ENCODE measurements around the gene SETX.
A peak's percentile ranks its signal among the peaks of the same experiment; 100 is the strongest.

The SETX gene

DNA sequence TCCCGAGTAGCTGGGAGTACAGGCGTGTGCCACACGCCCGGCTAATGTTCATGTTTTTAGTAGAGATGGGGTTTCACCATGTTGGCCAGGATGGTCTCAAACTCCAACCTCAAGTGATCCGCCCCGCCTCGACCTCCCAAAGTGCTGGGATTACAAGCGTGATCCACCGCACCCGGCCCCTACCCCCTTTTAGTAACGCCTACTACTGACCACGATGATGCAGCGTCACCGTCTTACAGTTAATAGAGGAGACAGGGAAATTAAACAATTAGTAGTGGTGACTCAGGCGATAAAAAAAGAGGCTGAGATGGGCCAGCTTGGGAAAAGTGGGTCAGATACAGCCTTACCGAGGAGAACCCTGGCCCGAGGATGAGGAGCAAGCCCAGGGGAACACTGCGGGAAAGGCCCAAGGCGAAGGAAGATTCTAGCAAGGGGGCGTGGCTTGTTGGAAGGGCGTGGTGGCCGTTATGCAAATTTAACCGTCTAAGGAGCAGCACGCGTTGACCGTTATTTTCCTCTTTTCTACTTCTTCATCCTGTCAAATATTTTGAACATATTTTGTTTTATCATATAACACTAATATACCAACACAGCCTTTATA, 1.6 kb upstream of the SETX start:
- DNase-seq = no peak

DNA sequence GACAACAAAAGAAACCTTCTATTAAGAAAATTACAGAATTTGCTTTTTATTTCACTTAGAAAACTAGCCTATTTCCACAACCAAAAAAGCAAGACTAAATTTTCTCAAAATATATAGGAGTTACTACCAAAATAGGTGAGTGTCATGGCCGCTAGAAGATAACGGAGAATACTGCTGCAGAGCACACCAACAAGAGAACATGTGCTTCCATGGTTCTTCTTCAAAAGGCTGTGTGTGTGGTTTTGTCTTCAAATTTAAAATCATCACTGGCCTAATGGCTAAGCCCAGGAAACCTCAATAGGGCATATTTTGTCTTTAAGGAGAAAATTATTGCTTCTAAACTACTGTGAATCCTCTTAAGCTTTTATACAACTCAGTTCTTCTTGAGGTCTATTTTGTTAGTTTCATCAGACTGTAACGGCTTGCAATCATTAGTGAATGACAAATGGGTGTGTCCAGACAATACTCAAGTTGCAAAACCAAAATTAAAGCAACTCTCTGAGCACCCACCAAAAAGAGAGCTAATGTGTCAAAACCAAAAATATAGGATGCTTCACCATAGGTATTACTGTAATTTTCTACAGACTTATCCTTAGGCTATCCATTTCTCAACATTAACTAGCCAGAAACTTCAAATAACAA, 3.3 kb downstream of the SETX start:
- no peak for DNase-seq

DNA sequence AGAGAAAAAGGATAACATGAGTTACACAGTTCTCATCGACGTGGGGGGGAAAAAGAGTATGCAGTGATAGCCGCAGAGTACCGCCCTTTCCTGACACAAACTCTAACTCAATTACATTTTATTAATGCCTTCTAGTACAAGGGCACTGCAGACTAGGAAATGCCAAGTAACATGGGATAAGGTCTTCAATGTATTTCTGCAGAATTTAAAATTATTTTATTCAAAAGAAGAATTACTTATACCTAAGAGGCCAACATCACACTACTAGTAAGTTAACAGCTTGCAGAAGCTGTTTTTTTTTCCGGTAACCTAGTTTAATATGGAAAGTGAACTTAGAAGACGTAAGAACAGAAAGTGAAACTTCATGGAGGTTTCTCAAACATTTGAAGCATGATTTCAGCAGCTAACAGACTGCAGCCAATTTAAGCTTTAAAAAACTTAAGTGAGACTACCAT, 3.9 kb downstream of the SETX start:
- peak; percentile 50 for DNase-seq

DNA sequence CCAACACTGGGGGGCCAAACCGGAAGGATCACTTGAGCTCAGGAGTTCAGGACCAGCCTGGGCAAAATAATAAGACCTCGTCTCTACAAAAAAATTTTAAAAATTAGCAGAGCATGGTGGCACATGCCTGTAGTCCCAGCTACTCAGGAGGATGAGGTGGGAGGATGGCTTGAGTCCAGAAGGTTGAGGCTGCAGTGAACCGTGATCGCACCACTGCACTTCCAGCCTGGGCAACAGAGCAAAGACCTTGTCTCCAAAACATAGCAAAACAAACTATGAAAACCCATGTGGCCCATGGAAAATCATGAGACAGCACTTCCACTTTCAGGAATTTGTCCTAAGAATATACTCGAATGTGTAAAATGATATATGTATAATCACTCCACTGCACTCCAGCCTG, 6.1 kb downstream of the SETX start:
- no peak for DNase-seq

DNA sequence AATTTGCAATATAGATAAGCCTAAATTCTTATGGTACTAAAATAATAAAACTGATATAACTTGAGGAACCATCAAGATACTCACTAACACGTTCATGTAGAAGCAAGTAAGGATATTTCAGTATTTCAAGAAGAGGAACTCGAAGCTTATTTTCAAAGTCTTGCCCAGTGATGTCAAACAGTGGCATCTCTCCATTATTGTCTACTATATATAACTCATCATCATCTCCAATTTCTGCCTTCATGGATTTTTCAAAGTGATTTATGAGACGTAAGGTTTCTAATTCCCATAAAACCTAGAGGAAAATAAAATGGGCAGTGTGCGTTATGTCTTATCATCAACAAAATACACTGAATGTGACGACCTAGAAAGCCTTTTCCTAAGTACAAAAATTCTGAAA, 8.6 kb downstream of the SETX start:
- DNase-seq = no peak

DNA sequence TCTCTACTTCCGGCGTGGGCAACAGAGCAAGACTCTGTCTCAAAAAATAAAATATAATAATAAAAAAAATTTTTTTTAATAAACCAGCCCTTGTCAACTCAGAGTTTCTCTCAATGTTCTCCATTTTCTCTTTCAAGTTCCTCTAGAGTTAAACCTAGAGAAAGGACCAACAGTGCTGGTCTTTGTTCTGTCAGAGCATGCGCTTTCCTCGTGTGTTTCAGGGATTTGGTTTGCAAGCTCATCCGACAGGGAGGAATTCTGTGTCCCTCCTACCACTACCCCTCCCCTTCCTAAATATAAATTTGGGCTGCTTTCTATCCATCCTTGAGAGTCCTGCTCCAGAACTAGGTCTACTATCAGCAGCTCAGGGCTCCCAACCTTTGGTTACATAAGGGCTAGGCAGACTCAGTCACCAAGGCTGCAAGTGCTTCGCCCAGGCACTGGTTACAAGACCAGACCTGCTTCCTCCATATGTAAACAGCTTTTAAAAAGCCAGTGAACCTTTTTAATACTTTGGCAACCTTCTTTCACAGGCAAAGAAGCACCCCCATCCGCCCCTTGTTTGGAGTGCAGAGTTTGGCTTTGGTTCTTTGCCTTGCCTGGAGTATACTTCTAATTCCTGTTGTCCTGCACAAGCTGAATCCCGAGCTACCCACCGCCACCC, 13.5 kb downstream of the SETX start:
- no peak for DNase-seq

DNA sequence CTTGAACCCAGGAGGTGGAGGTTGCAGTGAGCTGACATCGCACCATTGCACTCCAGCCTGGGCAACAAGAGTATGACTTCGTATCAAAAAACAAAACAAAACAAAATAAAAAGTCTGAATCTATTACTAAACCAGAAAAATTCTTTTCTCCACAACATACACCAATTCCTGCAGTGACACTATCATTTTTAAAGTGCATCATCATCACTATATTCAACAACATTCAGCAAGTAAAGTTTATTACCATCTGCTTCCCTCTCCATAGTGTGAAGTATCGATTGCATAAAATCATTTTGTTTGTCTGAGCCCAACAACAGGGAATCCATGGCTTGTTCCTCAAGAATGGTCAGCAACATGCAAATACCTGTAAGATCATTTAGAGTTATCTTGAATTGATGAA, 20.4 kb downstream of the SETX start:
- DNase-seq = no peak

DNA sequence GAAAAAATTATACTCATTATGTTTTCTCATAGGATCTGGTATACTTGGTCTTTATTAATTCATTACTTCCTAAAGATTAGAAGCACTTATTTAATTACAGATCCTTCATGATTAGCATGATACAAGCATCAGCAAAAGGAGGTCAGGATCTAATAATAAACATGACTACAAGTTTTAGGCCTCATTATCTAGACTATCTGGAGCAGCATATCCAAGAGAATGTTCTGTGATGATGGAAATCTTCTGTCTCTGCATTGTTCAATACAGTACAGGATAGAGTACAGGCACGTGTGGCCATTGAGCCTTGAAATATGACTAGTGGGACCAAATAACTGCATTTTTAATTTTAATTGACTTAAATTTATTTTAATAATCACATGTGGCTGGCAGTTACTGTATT, 21.2 kb downstream of the SETX start:
- DNase-seq = no peak

DNA sequence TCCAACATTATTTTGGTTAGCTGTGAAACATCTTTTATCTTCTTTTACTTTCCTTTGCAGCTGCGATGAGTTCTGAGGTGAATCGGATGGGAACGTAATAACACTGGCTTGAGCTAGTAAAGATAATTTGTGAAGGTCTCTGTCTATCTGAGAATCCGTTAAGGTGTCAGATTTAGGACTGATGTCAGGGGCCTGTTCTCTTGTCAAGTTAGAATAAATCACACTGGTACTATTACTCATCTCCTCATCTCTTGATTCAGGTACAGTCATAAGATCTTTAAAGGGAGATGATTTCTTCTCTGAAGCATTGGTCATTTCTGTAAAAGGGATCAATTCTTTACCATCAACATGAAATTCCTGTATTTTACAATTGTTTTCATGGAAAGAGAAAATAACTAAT, 26.2 kb downstream of the SETX start:
- no peak for DNase-seq

DNA sequence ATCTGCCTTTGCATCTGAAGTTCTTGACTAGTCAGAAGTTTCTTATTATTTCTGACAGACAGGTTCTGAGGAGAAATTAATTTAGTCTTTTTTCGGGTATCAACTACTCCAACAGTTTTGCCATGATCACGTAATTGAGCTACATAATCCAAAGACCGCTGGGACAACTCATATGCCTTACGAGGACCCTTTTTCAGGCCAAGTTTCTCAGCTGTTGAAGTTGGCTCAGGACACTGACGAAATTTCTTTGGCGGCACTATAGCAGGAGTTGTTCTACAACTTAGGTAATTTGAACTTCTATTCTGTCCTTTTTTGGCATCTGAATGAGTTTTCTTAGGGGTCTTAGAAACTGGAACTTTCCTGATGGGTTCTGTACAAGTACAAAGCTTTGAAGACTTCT, 27.2 kb downstream of the SETX start:
- DNase-seq = no peak

DNA sequence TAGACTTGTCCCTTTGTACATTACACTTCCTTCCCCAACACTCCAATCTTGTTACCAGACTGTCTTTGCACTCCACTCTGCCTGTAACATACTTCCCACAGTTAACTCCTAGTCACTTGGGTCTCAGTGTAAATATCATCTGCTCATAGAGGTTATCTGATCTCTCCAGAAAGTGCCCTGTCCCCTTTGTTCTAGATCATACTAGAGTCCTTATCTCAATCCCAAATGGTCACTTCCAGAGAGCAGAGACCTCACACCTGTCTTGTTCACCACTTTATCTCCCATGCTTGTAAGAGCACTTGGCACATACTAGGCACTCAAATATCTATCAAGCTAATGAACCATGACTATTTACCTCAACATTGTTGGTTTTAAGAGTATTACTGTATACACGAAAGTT, 30.4 kb downstream of the SETX start:
- no peak for DNase-seq

DNA sequence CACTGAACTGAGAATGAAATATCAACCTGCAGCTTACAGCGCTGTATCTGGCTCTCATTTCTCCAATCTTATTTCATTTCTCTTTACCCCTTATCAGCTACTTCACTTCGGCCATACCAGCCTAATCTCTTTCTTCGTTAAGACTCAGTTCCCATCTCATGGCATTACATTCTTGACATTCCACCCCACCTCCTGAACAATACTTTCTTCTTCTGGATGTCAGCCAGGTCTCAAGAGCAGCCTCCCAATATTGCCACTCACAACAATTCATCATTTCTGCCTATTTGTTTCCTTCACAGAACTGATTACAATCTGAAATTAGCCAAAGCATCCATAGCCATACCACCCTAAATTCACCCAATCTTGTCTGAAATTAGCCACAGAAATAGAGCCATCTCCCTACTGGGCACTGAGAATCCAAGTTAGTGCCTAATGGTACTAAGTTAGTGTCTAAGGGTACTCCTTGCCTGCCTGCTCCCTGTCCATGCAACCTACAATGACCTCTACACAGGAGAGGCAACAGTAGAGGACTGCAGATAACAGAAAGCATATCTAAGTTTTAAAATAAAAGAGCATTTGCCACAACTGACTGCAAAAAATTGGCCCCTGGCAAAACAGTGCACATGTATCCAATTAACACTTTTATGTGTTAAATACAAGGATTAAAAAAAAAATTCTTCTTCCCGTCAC, 35.2 kb downstream of the SETX start:
- DNase-seq = no peak

DNA sequence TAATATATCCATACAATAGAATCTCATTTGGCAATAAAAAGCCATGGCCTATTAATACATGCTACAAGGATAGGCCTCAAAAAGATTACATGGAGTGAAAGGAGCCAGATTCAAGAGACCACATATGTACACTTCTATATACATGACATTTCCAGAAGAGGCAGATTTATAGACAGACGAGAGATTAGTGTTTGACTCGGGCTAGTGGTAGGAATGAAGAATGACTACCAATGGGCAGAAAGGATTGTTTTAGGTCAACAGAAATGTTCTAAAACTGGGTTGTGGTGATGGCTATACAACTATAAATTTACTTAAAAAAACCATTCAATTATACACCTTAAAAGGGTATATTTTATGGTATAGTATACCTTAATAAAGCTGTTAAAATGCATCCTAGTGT, 41.9 kb downstream of the SETX start:
- no peak for DNase-seq

DNA sequence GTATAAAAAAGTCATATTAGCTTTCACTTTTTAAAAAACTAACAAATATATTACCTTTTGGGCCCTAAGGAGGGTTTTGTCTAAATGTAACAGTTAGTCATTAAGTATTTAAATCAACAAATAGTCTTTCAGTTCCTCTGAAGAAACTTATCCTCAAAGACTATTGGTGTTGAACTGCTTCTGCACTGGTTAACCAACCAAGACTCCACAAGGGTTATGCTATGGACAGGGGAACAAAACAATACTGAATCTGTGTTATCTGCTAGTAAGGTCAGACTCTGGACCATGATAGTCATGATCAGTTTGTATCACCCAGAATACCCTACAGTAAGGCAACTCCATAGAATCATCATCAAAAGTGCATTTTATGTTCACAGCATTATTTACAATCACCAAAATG, 42.4 kb downstream of the SETX start:
- no peak for DNase-seq

DNA sequence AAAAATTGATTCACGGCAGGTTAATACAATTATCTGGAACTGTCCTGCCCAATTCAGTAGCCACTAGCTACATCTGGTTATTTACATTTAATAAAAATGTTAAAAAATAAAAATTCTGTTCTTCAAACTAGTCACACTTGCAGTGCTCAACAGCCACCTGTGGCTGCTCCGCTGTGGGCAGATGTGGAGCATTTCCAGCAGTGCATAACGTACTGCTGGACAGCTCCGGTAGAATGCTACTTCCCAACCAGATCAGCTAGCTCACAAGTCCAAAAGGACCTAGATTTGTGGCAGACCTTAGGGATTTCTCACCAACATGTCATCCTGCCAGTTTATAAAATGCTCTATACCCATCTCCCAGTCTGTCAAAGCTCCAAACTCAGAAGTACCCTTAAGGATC, 42.8 kb downstream of the SETX start:
- no peak for DNase-seq

DNA sequence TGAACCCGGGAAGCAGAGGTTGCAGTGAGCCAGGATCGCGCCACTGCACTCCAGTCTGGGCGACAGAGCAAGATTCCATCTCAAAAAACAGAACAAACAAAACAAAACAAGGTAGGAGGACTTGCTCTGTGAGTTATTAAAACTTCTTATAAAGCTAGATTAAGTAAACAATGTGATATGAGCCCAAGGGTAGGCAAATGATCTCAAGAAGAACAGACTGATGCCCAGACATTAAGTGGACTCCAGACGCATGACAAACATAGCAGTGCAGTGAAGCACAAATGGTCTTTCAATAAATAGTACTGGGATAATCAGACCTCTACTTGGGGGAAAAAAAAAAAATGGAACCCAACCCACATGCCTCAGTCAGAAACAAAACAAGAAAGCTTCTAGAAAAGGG, 45.7 kb downstream of the SETX start:
- DNase-seq = no peak

DNA sequence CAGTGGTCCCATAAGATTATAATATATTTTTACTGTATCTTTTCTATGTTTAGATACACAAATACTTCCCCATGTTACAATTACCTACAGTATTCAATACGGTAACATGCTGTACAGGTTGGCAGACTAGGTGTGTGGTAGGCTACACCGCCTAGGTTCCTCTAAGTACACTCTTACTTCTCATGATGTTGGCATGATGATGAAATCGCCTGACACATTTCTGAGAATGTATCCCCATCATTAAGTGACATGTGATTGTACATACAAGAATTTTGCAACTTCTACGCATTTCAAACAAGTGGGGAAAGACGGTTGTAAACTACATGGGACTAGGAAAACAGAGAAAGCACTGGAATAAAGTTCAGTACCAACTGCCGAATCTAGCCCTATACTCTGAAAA, 53.3 kb downstream of the SETX start:
- DNase-seq = no peak

DNA sequence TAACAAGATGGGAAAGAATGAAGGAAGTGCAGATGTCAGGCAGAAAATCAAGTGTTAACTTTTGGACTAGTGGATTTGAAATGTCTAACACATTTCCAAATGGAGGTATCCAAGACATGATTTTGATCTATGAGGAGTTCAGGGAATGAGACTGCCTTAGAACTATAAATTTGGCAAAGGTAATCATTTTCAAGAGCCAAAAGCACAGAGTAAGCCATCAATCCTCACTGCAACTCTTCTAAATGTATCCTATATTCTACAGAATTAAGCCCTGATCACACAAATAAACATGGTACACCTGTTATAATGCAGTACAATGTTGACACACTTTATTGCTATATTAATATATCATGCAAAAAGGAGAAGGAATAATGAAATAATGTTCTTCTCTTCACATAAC, 55.6 kb downstream of the SETX start:
- DNase-seq = no peak

DNA sequence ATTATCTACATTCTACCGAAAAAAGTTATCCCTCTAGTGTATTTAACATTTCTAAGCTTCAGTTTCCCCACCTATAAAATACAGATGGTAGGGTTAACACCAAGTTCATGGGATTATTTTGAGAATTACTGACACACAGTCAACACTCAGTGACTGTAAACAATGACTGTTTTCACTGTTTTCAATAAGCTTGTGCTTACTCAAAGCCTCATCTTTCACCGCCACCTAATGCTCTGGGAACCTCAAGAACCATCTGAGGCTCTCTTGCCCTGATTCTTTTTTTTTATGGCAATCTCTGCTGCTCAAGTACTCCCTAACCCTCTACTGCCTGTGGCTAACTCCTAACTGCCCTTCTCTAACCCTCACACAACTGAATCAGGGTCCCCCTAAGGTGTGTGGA, 59.6 kb downstream of the SETX start:
- DNase-seq = no peak

DNA sequence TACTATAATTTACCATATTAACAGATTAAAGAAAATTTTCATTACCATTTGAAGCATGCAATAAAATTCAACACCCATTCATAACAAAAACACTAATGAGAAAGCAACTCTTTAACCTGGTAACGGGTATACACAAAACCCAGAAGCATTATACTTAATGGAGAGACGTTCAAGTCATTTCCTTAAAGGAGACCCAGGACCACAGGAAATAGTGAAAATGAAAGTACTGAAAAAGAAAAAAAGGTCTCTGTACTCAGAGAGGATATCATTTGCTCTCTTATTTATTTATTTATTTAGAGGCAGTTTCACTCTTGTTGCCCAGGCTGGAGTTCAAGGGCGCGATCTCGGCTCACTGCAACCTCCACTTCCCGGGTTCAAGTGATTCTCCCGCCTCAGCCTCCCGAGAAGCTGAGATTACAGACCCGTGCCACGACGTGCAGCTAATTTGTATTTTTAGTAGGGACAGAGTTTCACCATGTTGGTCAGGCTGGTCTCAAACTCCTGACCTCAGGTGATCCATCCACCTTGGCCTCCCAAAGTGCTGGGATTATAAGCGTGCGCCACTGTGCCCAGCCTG, 61.6 kb downstream of the SETX start:
- no peak for DNase-seq

DNA sequence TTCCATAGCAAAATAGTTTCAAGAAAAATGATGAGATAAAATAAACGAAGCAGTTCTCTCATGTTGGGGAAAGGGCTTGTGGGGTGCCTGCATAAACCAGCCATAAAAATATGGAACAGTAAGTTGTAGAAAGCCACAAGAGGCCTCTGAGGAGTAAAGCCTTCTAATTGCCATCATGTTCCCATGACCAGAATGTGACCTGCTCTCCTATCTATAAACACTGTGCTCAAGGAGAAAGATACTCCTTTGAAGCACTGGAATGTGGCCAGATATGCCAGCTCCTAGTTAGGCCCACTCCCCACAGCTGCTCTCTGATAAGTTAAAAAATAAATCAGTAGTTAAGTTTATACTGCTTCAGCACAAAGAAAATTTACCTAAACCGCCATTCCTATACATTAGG, 65.8 kb downstream of the SETX start:
- no peak for DNase-seq

DNA sequence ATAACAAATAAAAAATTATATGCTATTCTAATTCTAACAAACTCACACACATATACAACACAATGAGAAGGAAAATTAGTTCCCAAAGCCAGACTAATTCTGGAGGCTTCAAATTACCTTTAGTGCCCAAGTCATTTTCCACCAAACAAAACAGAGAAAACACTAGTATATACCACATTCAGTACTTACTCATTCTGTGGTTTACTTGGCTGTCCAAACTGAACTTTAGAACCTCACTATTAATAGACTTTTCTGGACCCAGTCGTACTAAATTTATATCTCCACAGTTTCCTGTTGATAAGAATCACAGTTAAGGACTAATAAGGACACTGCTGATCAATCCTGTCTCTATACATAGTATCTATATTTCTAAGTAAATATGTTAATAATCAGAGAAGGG, 66.4 kb downstream of the SETX start:
- no peak for DNase-seq

DNA sequence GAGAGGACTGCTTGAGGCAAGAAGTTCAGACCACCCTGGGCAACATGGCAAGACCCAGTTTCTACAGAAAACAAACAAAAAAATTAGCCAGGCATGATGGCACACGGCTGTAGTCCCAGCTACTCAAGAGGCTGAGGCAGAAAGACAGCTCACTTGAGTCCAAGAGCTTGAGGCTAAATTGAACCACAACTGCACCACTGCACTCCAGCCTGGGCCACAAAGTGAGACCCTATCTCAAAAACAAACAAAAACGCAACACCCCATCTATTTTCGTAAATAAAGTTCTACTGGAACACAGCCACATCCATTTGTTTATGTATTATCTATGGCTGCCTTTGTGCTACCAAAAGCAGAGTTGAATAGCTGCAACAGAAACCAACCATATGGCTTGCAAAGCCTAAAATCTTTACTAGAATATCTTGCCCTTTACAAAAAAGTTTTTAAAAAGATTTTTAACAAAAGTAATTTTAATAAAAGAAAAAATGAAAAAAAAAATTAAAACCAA, 67.5 kb downstream of the SETX start:
- no peak for DNase-seq

DNA sequence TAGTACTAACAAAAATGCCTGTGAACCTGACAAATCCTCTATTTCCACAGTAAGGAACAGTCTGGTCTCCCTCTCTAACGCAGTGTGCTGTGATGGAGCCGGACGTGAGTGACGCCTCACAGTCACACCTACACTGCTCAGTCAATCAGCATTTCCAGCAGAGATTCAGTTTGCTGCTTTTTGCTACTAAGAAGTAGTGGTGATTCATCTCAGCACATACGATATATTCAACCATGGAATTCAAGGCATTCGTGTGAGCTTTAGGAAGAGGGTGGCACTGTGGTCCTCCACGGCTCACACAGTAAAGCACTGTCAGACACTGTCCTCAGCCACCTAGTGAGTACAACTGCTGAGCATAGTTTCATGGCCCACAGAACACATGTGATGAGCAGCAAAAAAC, 70.9 kb downstream of the SETX start:
- DNase-seq = no peak

Measured in KG1 (cell line).